H9 (cell line): ENCODE measurements around the gene ATXN10. TPM values are rescaled to one million over a fixed set of nuclear protein-coding genes. Genes with fewer than 3 reads are reported as not detected.

Experiments used
- DNase-seq: peaks from one replicate; pipeline ENCODE4 v3.0.0-alpha.2; 2017
- H2AFZ ChIP-seq: one replicate; pipeline ENCODE4 v1.6.1; 2013; ENCODE audit warnings: mild to moderate bottlenecking, low read length, control low read depth, moderate library complexity
- H2AK5ac ChIP-seq: 2 replicates; pipeline ENCODE4 v1.6.1; 2013; ENCODE audit warnings: low read length, control low read depth, mixed read lengths; ENCODE audit not compliant: insufficient read length
- H2BK120ac ChIP-seq: one replicate; pipeline ENCODE4 v1.6.1; 2013; ENCODE audit warnings: low read depth, mild to moderate bottlenecking, low read length, control low read depth, inconsistent platforms; ENCODE audit not compliant: poor library complexity, severe bottlenecking
- H2BK12ac ChIP-seq: 2 replicates; pipeline ENCODE4 v1.6.1; 2013; ENCODE audit warnings: low read length, control low read depth, mixed read lengths, low read depth; ENCODE audit not compliant: insufficient read length
- H2BK15ac ChIP-seq: 2 replicates; pipeline ENCODE4 v1.6.1; 2013; ENCODE audit warnings: low read depth, low read length, control low read depth
- H2BK20ac ChIP-seq: one replicate; pipeline ENCODE4 v1.6.1; 2013; ENCODE audit warnings: low read depth, mild to moderate bottlenecking, low read length, control low read depth, inconsistent platforms; ENCODE audit not compliant: poor library complexity, severe bottlenecking
- H2BK5ac ChIP-seq: 2 replicates; pipeline ENCODE4 v1.6.1; 2013; ENCODE audit warnings: low read length, control low read depth, mixed read lengths; ENCODE audit not compliant: insufficient read length
- H3K14ac ChIP-seq: 2 replicates; pipeline ENCODE4 v1.6.1; 2013; ENCODE audit warnings: low read length, control low read depth; ENCODE audit not compliant: insufficient read depth
- H3K18ac ChIP-seq: 2 replicates; pipeline ENCODE4 v1.6.1; 2013; ENCODE audit warnings: low read depth, mild to moderate bottlenecking, mixed read lengths, low read length, control low read depth; ENCODE audit not compliant: insufficient read length
- H3K23ac ChIP-seq: 2 replicates; pipeline ENCODE4 v1.6.1; 2013; ENCODE audit warnings: low read length, control low read depth, mixed read lengths, low read depth; ENCODE audit not compliant: insufficient read length
- H3K23me2 ChIP-seq: 2 replicates; pipeline ENCODE4 v1.6.1; 2013; ENCODE audit warnings: low read depth, mild to moderate bottlenecking, mixed read lengths, low read length, control low read depth; ENCODE audit not compliant: insufficient read length, poor library complexity, severe bottlenecking
- H3K27ac ChIP-seq: 2 replicates; pipeline ENCODE4 v1.5.1; 2013; ENCODE audit warnings: low read length, control low read depth, mixed read lengths, low read depth; ENCODE audit not compliant: insufficient read length
- H3K27me3 ChIP-seq: 2 replicates; pipeline ENCODE4 v1.6.1; 2013; ENCODE audit warnings: low read length, control low read depth, inconsistent platforms; ENCODE audit not compliant: insufficient read depth
- H3K4ac ChIP-seq: 2 replicates; pipeline ENCODE4 v1.6.1; 2013; ENCODE audit warnings: low read depth, mild to moderate bottlenecking, control low read depth, inconsistent platforms, low read length, moderate library complexity
- H3K4me1 ChIP-seq: 2 replicates; pipeline ENCODE4 v1.6.1; 2013; ENCODE audit warnings: low read length, control low read depth, inconsistent platforms; ENCODE audit not compliant: insufficient read depth
- H3K4me2 ChIP-seq: 2 replicates; pipeline ENCODE4 v1.6.1; 2013; ENCODE audit warnings: low read length, control low read depth, mixed read lengths; ENCODE audit not compliant: insufficient read length, insufficient read depth
- H3K56ac ChIP-seq: 2 replicates; pipeline ENCODE4 v1.6.1; 2013; ENCODE audit warnings: low read depth, mild to moderate bottlenecking, mixed read lengths, low read length, control low read depth; ENCODE audit not compliant: insufficient read length
- H3K79me1 ChIP-seq: 2 replicates; pipeline ENCODE4 v1.6.1; 2013; ENCODE audit warnings: low read depth, mild to moderate bottlenecking, moderate library complexity, low read length, control low read depth, inconsistent platforms; ENCODE audit not compliant: insufficient read depth, poor library complexity, severe bottlenecking
- H3K79me2 ChIP-seq: 2 replicates; pipeline ENCODE4 v1.6.1; 2013; ENCODE audit warnings: low read length, control low read depth, inconsistent platforms; ENCODE audit not compliant: insufficient read depth
- H3K9ac ChIP-seq: 2 replicates; pipeline ENCODE4 v1.6.1; 2013; ENCODE audit warnings: low read length, control low read depth, mixed read lengths; ENCODE audit not compliant: insufficient read length; ENCODE audit errors: extremely low read depth
- H3K9me3 ChIP-seq: one replicate; pipeline ENCODE4 v1.6.1; 2013; ENCODE audit warnings: low read depth, low read length, inconsistent platforms; ENCODE audit not compliant: control insufficient read depth
- H3T11ph ChIP-seq: one replicate; pipeline ENCODE4 v1.6.1; 2013; ENCODE audit warnings: mild to moderate bottlenecking, low read length, control low read depth, inconsistent platforms
- H4K20me1 ChIP-seq: one replicate; pipeline ENCODE4 v1.6.1; 2013; ENCODE audit not compliant: control insufficient read depth, insufficient read length, insufficient read depth
- H4K5ac ChIP-seq: 2 replicates; pipeline ENCODE4 v1.6.1; 2013; ENCODE audit warnings: low read depth, mild to moderate bottlenecking, mixed read lengths, low read length, control low read depth; ENCODE audit not compliant: insufficient read length
- H4K8ac ChIP-seq: replicated peaks from 2 replicates; pipeline ENCODE4 v1.6.1; 2013; ENCODE audit warnings: low read length, control low read depth, mixed read lengths, low read depth; ENCODE audit not compliant: insufficient read length
- H4K91ac ChIP-seq: 2 replicates; pipeline ENCODE4 v1.6.1; 2013; ENCODE audit warnings: low read depth, mild to moderate bottlenecking, moderate library complexity, mixed read lengths, low read length, control low read depth; ENCODE audit not compliant: insufficient read length
- H3K27ac Mint-ChIP-seq, 3 experiments: 2 replicates in 2 of 3; 3 replicates in 1 of 3; pipeline ENCODE4 v1.8.0; 2020 to 2021; ENCODE audit warnings: mixed read lengths in 3 of 3, mild to moderate bottlenecking in 1 of 3, moderate library complexity in 1 of 3
- H3K27me3 Mint-ChIP-seq: 2 replicates; pipeline ENCODE4 v1.8.0; 2021; ENCODE audit warnings: low read depth, mild to moderate bottlenecking, moderate library complexity, mixed read lengths
- H3K36me3 Mint-ChIP-seq, 3 experiments: 2 replicates in 2 of 3; 3 replicates in 1 of 3; pipeline ENCODE4 v1.8.0; 2020 to 2021; ENCODE audit warnings: low read depth in 3 of 3, mixed read lengths in 3 of 3; ENCODE audit not compliant: insufficient read depth in 1 of 3
- H3K4me1 Mint-ChIP-seq, 2 experiments: 2 replicates each; pipeline ENCODE4 v1.8.0; 2020; ENCODE audit warnings: mixed read lengths in 2 of 2
- H3K4me3 Mint-ChIP-seq, 2 experiments: 2 replicates in 1 of 2; 3 replicates in 1 of 2; pipeline ENCODE4 v1.8.0; 2020 to 2021; ENCODE audit warnings: mild to moderate bottlenecking in 2 of 2, mixed read lengths in 2 of 2, moderate library complexity in 1 of 2
- H3K9me3 Mint-ChIP-seq, 2 experiments: 2 replicates in 1 of 2; 3 replicates in 1 of 2; pipeline ENCODE4 v1.8.0; 2020; ENCODE audit warnings: mild to moderate bottlenecking in 2 of 2, mixed read lengths in 2 of 2, moderate library complexity in 1 of 2
- WGBS: extraction: QIAGEN DNeasy Blood & Tissue Kit; methylation state at CpG from one replicate; pipeline ENCODE4 v1.1.7; 2013; ENCODE audit warnings: missing lambda C conversion rate, low lambda C conversion rate, mixed read lengths; ENCODE audit not compliant: insufficient read length; ENCODE audit errors: extremely low coverage; 5-methylcytosine and 5-hydroxymethylcytosine counted together
- total RNA-seq: library from RNA; stranded (reverse); gene quantifications from 2 replicates; pipeline ENCODE4 v1.2.1, GENCODE V29; 2021
- TF ChIP-seq, protein P1 (sequence below): fragments of 200-600 bp; sonication (generic); conservative IDR thresholded peaks from 3 replicates; pipeline ENCODE4 v1.8.0; 2021; ENCODE audit warnings: antibody characterized with exemption, mild to moderate bottlenecking

Gene ATXN10
- total RNA-seq, 1 experiment from 2014 or later = 210 TPM

DNA sequence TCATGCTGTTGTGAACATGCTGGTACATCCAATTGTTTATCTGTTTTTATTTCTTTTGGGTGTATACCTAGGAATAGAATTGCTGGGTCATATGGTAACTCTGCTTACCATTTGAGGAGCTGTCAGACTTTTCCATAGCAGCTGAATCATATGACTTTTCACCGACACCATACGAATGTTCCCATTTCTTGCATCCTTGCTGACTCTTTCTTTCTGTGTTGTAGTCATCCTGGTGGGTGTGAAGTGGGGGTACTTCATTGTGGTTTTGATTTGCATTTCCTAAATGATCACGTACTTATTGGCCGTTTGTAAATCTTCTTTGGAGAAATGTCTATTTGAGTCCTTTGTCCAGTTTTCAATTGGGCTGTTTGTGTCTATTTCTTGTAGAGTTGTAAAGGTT, 26.5 kb downstream of the ATXN10 start:
- no peak overlapping the region for H4K8ac ChIP-seq
- H3T11ph ChIP-seq = no peak overlapping the region
- no peak overlapping the region for H2BK5ac ChIP-seq
- H3K4me3 Mint-ChIP-seq = no peak overlapping the region
- H2BK120ac ChIP-seq = no peak overlapping the region
- no peak overlapping the region for H2BK20ac ChIP-seq
- no peak overlapping the region for H4K91ac ChIP-seq
- peaks cover 16 to 59% (median 53%) of the 10 kb centered on the region in 3 experiments; a peak in 6 of 7 replicates for H3K36me3 Mint-ChIP-seq
- H3K27ac Mint-ChIP-seq = no peak overlapping the region
- no peak overlapping the region for H3K4ac ChIP-seq
- H3K79me1 ChIP-seq = no peaks in the 10 kb centered on the region
- no peak overlapping the region for H2BK15ac ChIP-seq
- H3K9me3 Mint-ChIP-seq = no peaks in the 10 kb centered on the region
- H3K4me1 ChIP-seq = no peaks in the 10 kb centered on the region
- WGBS = no CpG with 5 or more reads among the region's 4 CpGs
- TF ChIP-seq, protein P1, sequence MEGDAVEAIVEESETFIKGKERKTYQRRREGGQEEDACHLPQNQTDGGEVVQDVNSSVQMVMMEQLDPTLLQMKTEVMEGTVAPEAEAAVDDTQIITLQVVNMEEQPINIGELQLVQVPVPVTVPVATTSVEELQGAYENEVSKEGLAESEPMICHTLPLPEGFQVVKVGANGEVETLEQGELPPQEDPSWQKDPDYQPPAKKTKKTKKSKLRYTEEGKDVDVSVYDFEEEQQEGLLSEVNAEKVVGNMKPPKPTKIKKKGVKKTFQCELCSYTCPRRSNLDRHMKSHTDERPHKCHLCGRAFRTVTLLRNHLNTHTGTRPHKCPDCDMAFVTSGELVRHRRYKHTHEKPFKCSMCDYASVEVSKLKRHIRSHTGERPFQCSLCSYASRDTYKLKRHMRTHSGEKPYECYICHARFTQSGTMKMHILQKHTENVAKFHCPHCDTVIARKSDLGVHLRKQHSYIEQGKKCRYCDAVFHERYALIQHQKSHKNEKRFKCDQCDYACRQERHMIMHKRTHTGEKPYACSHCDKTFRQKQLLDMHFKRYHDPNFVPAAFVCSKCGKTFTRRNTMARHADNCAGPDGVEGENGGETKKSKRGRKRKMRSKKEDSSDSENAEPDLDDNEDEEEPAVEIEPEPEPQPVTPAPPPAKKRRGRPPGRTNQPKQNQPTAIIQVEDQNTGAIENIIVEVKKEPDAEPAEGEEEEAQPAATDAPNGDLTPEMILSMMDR = no peak
- no peaks in the 10 kb centered on the region for H3K9me3 ChIP-seq
- H2AFZ ChIP-seq = no peak overlapping the region
- no peak overlapping the region for H3K23ac ChIP-seq
- H3K27me3 ChIP-seq = no peaks in the 10 kb centered on the region
- no peak overlapping the region for H3K27ac ChIP-seq
- no peaks in the 10 kb centered on the region for H4K20me1 ChIP-seq
- no peak overlapping the region for H4K5ac ChIP-seq
- DNase-seq = no peak
- H3K4me1 Mint-ChIP-seq = no peaks in the 10 kb centered on the region
- no peaks in the 10 kb centered on the region for H3K23me2 ChIP-seq
- H2BK12ac ChIP-seq = no peak overlapping the region
- H3K4me2 ChIP-seq = no peak overlapping the region
- no peak overlapping the region for H3K9ac ChIP-seq
- H3K27me3 Mint-ChIP-seq = no peaks in the 10 kb centered on the region
- no peak overlapping the region for H3K18ac ChIP-seq
- H3K14ac ChIP-seq = no peak overlapping the region
- no peak overlapping the region for H3K56ac ChIP-seq
- H2AK5ac ChIP-seq = no peak overlapping the region
- no peaks in the 10 kb centered on the region for H3K79me2 ChIP-seq
